ENCODE measurements around the gene STARD5. TPM values are rescaled to one million over a fixed set of nuclear protein-coding genes. Genes with fewer than 3 reads are reported as not detected.
A peak's percentile ranks its signal among the peaks of the same experiment; 100 is the strongest.

Gene STARD5
- total and polyA plus RNA-seq, 8 donors = 1.1 to 4.0 (median 2.1) TPM

GRCh38 chr15:81265256-81265943, 58.5 kb downstream of the STARD5 start:
- no peak for FAIRE-seq
- Histone ChIP-seq H3K9me3 (no peaks in the 10 kb centered on the region), H3K27ac (no peak overlapping the region), H3K4me1 (peaks cover 6 to 9% (median 9%) of the 10 kb centered on the region in 3 donors), H3K36me3 (no peaks in the 10 kb centered on the region), H3K27me3 (no peaks in the 10 kb centered on the region), H3K4me3 (peak overlapping the region in 1 of 4 donors; percentile 30)
- 34 to 35% methylated on average over 12 of the region's 12 CpGs for WGBS, 2 donors
- no peak for TF ChIP-seq CTCF (IDR thresholded peaks at IDR 0.05)
- DNase-seq = peak in 1 of 6 donors; percentile 29
- intact Hi-C loops (cut with DNase I) = loop anchor here (5.0 to 10.0 kb wide), 3 partner anchors 113 to 161 kb away; no protein-coding TSS in a partner anchor
- peak; percentile 47 to 63 (median 60) for ATAC-seq

GRCh38 chr15:81264072-81264857, 59.7 kb downstream of the STARD5 start:
- Histone ChIP-seq H3K4me1 (peaks cover 6 to 9% (median 9%) of the 10 kb centered on the region in 3 donors), H3K27me3 (no peaks in the 10 kb centered on the region), H3K4me3 (no peak overlapping the region), H3K9me3 (no peaks in the 10 kb centered on the region), H3K27ac (no peak overlapping the region), H3K36me3 (no peaks in the 10 kb centered on the region)
- WGBS, 2 donors = 76 to 87% methylated on average over 6 of the region's 6 CpGs
- no peak for TF ChIP-seq CTCF (IDR thresholded peaks at IDR 0.05)
- no peak for FAIRE-seq
- intact Hi-C loops (cut with DNase I) = loop anchor here in 1 of 3 donors (10.0 kb wide), 1 partner anchor 159 kb away; no protein-coding TSS in a partner anchor
- no peak for ATAC-seq
- DNase-seq = no peak

GRCh38 chr15:81263477-81263876, 60.5 kb downstream of the STARD5 start:
- Histone ChIP-seq H3K27me3 (no peaks in the 10 kb centered on the region), H3K4me1 (peaks cover 6 to 9% (median 9%) of the 10 kb centered on the region in 3 donors), H3K27ac (no peak overlapping the region), H3K36me3 (no peaks in the 10 kb centered on the region), H3K4me3 (no peak overlapping the region), H3K9me3 (no peaks in the 10 kb centered on the region)
- no peak for DNase-seq
- intact Hi-C loops (cut with DNase I) = loop anchor here in 1 of 3 donors (10.0 kb wide), 1 partner anchor 159 kb away; no protein-coding TSS in a partner anchor
- no peak for FAIRE-seq
- 66 to 80% methylated on average over 4 of the region's 4 CpGs for WGBS, 2 donors
- no peak for TF ChIP-seq CTCF (IDR thresholded peaks at IDR 0.05)
- no peak for ATAC-seq

DNA sequence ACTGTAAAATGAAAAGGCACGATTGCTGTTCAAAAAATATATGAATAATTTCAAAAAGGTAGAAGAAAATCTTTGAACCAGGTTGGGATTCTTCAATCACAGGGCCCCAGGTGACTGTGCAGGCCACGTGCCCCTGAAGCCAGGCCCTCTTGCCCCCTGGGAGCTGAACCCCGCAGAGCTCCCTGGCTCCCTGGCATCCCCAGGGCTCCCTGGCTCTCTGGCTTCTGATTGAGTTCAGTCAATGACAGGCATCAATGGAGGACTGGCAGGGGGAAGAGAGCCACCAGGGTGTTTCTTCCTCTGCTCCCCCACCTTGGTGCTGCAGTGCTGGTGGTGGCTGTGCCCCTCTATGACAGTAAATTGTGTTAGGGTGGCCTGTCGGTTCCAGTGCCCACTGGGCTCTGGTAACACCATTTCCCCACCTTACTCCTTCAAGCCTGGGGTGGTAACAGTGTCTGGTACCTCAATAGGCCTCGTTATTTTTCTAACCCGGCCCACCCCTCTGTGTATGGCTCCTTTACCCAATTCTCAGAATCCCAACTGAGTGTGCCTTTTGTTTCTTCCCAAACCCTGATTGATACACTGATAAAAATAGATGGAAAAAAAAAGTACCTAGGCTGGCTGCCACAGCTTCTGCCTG, 62.6 kb downstream of the STARD5 start:
- 71 to 73% methylated on average over 6 of the region's 6 CpGs for WGBS, 2 donors
- no peak overlapping the region for H3K4me3 ChIP-seq
- FAIRE-seq = no peak
- H3K27me3 ChIP-seq = no peaks in the 10 kb centered on the region
- intact Hi-C loops (cut with DNase I) = loop anchor here in 1 of 3 donors (10.0 kb wide), 1 partner anchor 156 kb away; no protein-coding TSS in a partner anchor
- H3K9me3 ChIP-seq = no peaks in the 10 kb centered on the region
- TF ChIP-seq CTCF (IDR thresholded peaks at IDR 0.05) = no peak
- no peak for ATAC-seq
- no peak for DNase-seq
- H3K36me3 ChIP-seq = no peaks in the 10 kb centered on the region
- H3K4me1 ChIP-seq = peaks cover 6 to 9% (median 7%) of the 10 kb centered on the region in 3 donors
- H3K27ac ChIP-seq = no peak overlapping the region
